SK-N-SH treated with all-trans-retinoic acid at 6 μM for 48 hours (cell line): ENCODE measurements around the gene TOM1L1.

Source experiments
- ARNTL ChIP-seq: fragments of 450-650 bp; formaldehyde crosslinking; IDR thresholded peaks from 2 replicates; pipeline ENCODE4 v1.5.0; 2020; ENCODE audit warnings: low read depth, mild to moderate bottlenecking, moderate library complexity, borderline replicate concordance
- CREB5 ChIP-seq: fragments of 250-450 bp; sonication (Bioruptor Pico); IDR thresholded peaks from 2 replicates; pipeline ENCODE4 v1.5.1; 2020; ENCODE audit warnings: low read depth, mild to moderate bottlenecking, moderate library complexity
- SNAI2 ChIP-seq: fragments of 250-450 bp; sonication (Bioruptor Pico); IDR thresholded peaks from 2 replicates; pipeline ENCODE4 v1.5.0; 2020; ENCODE audit warnings: mild to moderate bottlenecking, moderate library complexity

- no peak for TF ChIP-seq CREB5 (CRISPR knock-in tag)
- TF ChIP-seq ARNTL (CRISPR knock-in tag) = no peak
- no peak for TF ChIP-seq SNAI2 (CRISPR knock-in tag)
Measured at GRCh38 chr17:54863176-54863575, 37.5 kb upstream of the TOM1L1 start.
